ENCODE data around the gene SHROOM3.
"Not testable (repeated sequence)": the region's sequence is repeated elsewhere in the genome, so short reads cannot be mapped to it uniquely, and the experiment has no call there.

Gene SHROOM3

DNA sequence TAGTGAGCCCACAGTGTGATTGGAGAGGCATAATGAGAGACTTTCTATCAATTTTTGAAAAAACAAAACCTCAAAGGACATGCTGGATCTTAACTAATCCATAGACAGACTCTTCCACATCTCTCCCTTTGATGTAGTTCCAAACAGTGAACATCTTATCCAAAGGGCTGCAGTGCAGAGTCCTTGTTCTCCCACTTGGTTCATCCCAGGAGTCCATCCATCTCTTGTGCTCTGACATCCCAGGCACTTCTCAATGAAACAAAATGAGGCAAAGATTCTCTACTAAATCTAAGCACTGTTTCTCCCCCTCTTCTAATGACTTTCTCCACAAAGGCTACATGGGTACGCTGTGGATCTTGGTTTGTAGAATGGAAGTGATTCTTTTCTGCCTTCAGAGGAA is 8.3 kb downstream of the SHROOM3 start:
- no peak for DNase-seq

DNA sequence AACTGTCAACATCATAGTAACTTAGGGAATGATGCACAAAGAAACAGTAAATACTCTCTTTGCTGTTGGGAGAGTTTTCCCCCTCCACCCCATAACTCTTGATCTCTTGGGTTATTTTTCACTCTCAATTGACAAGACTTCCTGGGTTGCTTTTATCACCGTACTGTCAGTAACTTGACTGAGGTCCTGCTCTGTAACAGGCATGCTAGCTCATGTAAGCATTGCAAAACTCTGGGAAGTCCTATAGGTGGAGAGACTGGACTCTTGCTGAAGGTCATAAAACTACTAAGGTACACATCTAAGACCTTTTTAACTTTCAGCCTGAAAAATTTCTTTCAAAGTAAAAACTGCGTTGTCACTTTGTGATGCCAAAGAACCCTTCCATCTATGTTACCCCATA is 10.9 kb downstream of the SHROOM3 start:
- no peak for DNase-seq

DNA sequence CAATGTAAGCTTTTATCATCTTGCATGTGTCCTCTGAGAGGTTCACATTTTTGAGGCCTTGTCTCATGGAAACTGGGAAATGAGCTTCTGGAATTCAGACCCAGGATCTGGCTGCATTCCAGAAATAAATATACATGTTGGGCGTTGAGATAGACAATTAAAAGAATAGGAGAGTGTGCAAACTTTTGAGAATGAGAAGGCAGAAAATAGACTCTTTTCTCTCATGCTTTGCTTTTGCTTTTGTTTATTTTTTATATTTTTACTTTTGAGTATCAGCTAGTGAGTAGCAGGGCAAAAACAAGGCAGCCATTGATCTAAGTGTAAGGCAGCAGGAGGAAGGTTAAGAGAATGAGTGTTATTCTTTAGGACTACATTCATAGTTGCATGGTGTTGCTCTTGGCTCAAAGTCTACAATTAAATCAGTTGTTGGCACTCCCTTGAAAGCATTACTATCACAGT is 12.4 kb downstream of the SHROOM3 start:
- DNase-seq = no peak

DNA sequence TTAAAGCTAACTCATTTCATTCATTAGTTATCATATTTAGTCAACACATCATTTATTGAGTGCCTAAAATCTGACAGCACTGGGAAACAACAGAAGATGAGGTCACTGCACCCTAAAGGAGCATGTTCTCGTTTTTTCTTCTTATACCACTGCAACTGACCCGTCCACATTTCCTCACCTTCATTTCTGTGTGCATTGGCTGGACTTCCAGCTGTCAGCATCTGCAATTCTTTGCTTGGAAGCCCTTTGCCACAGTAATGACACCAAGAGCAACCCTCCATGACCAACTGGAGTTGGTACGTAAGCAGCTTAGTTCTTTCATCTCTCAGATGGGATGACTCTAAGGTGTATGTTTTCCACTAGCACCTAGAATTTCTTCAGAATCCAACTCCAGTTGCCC is 13.2 kb downstream of the SHROOM3 start:
- no peak for DNase-seq

DNA sequence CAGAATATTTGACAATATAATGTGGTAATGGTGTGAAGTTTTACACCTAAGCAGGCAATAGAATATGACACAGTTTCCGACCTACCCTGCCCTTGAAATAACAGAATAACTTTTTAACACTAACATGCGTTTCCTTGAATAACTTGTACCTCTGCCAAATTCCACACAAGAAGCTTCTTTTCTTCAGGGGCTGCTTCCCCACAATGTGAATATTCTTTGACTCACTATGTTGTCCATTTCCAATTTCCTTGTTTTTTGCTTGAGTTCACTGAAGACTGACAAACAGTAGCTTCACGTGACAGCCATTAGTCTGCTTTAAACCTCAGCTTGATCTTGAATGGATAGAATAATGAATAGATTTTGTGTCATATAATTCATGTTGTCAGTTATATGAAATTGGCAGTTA is 14.3 kb downstream of the SHROOM3 start:
- DNase-seq = no peak

DNA sequence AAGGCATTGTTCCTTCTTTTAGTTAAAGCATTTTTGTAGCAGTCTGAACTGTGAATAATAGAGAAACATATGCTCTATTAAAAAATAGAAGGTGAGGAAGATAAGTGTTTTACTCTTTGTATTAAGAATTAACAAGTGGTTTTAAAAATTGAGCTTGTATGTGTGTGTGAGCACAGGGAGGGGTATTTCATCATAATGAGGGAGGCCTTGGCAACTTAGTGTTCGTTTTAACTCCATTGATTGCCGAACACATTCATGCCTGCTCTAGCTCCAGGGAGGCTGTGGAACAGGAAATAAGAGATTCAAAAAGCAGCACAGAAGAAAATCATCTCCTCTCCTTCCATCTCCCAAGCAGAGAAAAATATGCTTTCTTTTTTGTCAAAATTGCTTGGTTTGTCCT is 14.8 kb downstream of the SHROOM3 start:
- peak in 1 of 58 donors; percentile 19 for DNase-seq

DNA sequence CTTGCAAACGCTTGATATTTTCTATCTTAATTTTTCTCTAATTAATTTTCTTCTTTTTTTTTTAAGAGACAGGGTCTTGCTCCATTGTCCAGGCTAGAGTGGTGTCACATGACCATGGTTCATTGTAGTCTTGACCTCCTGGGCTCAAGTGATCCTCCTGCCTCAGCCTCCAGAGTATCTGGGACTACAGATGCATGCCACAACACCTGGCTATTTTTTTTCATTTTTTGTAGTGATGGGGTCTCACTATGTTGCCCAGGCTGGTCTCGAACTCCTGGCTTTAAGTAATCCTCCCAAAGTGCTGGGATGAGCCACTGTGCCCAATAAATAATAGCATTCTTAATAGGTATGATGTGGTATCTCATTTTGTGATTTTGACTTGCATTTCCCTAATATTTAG is 18.2 kb downstream of the SHROOM3 start:
- DNase-seq = no peak

DNA sequence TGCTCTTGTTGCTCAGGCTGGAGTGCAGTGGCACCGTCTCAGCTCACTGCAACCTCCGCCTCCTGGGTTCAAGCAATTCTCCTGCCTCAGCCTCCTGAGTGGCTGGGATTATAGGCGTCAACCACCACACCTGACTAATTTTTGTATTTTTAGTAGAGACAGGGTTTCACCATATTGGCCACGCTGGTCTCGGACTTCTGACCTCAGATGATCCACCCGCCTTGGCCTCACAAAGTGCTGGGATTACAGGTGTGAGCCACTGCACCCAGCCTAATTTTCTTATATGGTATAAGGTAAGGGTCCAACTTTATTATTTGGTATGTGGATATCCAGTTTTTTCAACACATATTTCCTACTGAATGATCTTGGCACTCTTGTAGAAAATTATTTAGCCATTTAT is 19.0 kb downstream of the SHROOM3 start:
- not testable (repeated sequence) for DNase-seq

DNA sequence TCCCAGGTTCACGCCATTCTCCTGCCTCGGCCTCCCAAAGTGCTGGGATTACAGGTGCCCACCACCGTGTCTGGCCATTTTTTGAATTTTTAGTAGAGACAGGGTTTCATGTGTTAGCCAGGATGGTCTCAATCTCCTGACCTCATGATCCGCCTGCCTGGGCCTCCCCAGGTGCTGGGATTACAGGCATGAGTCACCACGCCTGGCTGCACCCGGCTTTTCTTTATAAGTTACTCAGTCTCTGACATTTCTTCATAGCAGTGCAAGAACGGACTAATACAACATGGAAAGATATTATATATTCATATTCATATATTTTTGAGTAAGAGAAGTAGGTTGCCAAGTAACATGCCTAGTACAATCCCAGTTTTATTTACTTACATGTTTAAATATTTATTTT is 22.9 kb downstream of the SHROOM3 start:
- DNase-seq = no peak

DNA sequence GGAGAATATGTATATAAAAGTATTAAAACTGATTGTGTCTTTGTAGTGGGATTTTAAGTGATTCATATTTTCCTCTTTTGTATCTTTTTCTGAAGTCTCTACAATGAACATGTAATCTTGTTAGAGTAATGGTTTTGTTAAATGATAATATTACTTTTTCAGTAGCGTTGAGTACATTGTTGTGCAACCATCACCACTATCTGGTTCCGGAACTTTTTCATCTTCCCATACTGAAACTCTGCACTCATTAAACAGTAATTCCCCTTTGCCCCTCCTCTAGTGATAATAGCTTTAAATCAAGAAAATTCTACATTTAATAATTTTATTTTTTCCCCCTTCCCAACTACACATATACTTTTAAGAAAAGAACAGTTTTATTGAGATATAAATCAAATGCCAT is 23.3 kb downstream of the SHROOM3 start:
- DNase-seq = no peak

DNA sequence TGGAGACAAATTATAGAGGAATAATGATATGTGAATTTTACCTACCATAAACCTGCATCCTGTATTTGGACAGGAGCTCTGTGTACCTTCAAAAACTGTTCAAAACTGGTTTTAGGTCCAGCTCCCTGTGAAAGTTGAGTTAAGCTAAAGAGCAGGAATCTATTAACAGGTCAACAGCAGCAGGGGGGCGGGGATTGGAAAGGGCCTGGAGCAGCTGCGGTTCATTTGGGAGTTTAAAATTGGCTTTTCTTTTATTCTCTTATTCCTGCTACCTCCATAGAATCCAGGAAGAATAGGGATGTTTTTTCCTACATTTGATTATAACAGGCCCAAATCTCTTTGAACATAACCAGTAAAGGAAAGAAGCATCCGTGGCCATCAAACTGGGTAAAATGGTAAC is 23.8 kb downstream of the SHROOM3 start:
- DNase-seq = no peak

DNA sequence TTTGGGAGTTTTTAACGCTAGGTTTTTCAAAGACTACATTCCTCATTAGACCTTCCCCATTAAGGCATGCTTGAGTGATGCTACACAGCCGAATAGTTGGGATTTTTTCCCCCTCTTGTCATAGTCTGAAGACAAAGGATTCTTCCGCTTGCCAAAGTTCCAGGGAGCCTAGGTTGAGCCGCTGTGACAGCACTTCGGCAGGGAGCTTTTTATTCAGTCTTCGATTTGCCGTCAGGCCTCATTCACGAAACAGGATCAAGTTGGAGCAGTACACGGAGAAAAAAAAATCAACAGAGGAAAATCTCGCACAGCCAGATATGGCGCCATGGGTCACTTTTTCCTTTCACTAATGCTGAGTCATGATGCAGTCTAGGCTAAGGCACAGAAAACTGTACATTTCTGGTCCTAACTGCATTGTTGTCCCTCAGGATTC is 24.3 kb downstream of the SHROOM3 start:
- DNase-seq = peak in 3 of 58 donors; percentile 1 to 7 (median 4)

DNA sequence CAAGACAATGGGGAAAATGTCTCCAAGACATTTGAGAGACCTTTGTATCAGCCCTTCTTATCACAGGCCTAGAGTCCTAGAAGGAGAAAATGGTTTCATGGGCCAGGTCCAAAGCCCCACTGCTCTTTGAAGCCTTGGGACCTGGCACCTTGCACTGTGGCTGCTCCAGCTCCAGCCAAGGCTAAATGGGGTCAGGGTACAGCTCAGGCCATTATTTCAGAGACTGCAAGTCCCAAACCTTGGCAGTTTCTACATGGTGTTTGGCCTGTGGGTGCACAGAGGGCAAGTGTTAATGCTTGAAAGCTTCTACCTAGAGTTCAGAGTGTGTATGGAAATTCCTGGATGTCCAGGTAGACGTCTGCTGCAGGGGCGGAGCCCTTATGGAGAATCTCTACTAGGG is 28.5 kb downstream of the SHROOM3 start:
- no peak for DNase-seq

DNA sequence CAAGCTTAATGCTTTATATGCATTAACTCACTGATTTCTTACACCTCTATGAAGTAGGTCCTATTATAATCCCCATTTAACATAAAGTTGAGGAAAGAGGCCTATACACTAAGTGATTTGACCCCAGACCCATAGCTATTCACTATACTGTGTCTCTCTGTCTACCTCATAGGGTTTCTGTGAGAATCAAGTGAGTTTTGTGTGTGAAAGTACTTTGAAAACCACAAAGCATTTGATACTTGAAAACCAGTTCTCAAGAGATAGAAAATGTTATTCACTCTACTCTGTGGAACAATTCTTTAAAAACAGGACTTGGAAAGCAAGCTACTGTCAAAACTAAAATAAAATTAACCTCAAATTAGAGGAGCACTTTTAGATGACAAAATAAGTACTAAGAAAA is 35.0 kb downstream of the SHROOM3 start:
- no peak for DNase-seq

DNA sequence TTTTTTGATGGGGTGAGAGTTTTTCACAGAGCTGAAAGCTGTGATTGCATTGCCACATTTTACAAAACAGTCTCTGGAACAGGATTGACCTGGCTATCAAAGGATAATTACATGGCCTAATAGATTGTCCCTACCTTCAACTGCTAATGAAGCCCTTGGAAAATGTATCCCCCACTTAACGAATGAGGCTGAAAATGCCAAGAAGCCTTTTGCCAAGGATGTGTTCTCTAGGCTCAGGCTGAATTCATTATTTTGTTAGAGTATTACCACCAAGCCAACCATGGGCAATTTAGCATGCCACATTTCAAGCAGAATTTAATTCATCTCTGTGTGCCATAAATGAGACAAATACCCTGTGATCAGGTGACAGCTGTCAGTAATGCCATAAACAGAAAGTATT is 35.5 kb downstream of the SHROOM3 start:
- DNase-seq = peak in 3 of 58 donors; percentile 9 to 24 (median 17)

DNA sequence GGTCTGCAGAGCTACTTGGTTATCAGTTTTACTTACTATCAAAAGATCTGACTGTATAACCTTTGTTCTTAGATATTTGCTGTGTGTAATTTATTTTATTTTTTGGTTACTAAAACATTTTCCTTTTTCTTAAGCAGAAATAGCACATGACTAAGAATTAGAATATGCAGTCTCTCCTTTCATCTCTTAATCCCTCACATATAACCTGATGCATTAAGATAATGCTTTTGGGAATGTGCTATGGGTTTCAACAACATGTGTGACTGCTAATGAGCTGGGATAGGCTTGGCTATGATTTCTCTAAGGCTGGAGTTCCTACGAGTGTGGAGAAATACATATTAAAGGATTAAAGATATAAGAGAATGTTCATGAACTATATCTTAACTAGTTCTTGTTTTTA is 41.5 kb downstream of the SHROOM3 start:
- no peak for DNase-seq

DNA sequence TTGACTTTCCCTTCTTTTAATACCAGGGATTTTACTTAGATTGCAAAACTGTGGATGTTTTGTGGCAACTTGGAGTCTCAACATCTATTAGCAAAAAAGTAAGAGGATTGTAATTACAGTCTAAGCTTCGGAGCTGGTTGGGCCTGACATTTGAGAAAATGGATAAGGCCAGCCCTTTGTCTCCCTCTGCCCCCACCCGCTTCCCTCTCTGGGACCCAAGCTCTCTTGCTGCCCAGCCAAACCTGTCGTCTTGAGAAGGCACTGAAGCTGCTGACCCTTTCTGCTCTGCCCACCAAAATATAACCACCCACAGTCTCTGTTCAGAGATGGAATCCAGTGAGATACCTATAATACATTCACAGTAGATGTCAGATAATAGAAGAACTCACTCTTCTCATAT is 49.6 kb downstream of the SHROOM3 start:
- DNase-seq = no peak

DNA sequence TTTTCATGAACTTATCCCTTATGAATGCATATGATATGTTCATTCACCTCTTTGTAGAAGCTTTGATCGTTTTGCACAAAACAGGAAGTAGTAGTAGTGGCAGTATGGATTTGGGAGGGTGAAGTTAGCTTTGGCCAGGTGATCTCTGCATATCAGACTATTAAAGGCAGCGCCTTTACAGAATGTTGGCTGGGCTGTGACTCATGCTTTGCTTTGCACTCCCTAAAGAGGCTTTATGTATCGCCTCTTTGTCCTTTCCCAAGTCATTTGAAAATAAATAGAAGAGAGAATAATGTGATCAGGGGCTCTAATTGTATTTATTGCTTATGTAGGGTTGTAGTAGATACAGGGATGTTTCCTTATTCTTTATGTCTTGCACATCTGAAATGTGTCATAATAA is 50.4 kb downstream of the SHROOM3 start:
- DNase-seq = no peak

DNA sequence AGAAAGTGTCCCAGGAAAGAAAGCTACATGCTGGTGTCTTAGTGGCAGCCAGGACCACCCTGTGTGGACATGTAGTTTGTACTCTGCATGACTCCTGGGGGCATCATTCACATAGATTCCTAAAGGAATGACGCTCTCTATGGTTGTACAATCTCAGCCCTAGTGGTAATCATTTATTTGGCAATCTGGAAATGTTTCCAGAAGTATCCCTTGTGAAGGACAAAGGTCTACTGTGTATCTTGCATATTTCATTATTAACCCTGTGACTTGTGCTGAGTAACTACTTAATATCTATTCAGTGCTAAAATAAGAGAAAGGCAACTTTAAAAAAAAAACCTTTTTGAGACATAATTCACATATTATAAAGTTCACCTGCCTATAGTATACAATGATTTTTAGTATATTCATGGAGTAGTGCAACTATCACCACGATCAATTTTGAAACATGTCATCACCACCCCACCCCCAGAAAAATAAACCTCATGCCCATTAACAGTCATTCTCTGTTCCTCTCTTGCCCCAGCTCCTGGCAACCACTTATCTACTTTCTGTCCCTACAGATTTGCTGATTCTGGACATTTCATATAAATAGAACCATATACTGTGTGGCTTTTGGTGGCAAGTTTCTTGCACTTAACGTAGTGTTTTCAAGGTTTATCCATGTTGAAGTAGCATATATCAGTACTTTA is 51.7 kb downstream of the SHROOM3 start:
- DNase-seq = no peak

DNA sequence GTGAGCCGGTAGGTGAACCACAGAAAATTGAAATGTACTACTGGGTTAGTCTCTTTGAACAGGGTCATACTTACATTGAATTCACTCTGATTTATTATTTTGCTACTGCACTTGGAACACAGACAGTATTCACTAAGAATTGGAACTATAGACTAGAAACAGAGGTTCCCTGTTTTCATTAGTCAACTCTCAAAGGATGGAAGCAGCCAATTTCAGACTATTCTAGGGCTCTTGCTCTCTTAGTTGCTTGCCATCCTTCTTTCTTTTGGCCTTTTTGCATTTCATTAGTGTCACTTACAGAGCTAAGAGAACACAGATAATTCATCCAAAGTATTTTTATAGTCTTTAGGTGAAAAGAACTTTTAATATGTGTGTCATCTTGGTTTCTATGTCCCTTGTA is 52.6 kb downstream of the SHROOM3 start:
- no peak for DNase-seq

DNA sequence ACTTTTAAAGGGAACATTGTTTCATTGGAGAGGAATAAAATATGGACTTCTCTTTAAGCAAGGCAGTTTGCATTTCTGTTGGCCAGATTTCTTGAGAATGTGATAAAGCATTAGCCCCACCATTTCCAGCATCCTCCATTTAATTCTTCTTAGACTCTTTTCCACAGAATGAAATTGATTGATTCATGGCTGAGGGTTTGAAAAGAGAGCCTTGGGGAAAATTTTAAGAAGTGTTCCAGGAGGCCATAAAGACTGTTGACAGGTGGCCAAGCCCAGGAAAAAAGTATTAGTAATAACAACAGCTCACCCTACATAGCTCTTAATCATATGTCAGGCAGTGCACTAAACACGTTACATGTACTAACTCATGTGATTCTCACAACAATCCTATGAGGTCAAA is 53.4 kb downstream of the SHROOM3 start:
- no peak for DNase-seq

DNA sequence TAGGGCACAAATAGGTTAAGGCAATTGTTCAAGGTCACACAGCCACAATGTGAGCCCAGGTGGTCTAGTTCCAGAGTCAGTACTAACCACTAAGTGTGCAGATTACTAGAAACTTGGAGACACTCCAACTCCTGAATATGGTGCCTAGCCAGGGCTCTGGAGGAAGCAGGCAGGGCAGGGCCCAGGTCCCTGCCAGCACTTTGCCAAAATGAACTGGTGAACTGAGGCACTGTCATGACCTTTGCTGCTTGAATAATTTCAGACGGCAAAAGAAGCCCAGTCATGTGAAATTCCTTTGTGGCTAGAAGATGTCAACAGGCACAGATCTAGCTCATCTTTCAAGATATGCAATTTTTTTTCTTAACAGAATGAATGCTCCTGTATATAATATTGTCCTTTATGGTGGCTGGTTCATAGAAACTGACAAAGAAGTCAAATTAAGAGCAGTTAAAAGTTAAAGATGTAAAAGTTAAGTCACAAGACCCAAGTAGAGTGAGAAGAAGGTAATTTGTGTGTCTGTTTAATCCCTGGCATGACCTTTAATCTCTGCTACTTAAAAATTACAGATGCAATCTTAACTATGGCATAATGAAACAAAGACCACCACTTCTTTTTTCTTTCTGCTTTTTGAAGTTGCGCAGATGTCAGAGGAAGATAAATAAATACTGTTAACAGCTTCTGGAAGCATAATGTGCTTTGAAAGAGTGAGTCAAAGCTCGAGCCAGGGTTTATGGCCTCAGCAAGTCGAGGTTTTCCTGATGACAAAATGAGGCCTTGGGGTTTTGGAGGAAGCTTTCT is 54.1 kb downstream of the SHROOM3 start:
- no peak for DNase-seq

DNA sequence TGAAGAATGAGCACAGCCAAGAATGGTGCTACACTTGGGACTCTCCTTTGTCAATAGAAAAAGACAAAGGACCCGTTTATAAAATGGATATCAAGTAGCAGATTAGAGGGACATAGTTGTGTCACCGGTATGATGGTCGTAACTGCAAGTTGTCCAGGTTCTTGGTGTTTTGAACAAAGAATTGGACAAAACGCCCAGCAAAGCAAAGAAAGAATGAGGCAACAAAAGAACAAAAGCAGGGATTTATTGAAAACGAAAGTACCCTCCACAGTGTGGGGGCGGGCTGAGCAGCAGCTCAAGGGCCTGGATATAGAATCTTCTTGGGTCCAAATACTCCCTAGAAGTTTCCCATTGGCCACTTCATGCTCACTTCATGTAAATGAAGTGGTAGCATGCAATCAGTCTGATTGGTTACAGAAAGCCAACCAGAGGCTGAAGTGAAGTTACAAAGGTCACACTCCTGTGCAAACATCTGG is 54.7 kb downstream of the SHROOM3 start:
- no peak for DNase-seq

Data from anterior cingulate cortex (tissue), 58 donors.